NCI-H748 treated with DMSO at 0.1 percent for 48 hours (cell line): Measurements from ENCODE around the gene AP3B2.
"Not testable (repeated sequence)": the region's sequence is repeated elsewhere in the genome, so short reads cannot be mapped to it uniquely, and the experiment has no call there.

ENCODE experiments used
- DNase-seq: peaks from one replicate; lab custom pipeline; 2025; lab: John Stamatoyannopoulos, UW

AP3B2 gene, protein sequence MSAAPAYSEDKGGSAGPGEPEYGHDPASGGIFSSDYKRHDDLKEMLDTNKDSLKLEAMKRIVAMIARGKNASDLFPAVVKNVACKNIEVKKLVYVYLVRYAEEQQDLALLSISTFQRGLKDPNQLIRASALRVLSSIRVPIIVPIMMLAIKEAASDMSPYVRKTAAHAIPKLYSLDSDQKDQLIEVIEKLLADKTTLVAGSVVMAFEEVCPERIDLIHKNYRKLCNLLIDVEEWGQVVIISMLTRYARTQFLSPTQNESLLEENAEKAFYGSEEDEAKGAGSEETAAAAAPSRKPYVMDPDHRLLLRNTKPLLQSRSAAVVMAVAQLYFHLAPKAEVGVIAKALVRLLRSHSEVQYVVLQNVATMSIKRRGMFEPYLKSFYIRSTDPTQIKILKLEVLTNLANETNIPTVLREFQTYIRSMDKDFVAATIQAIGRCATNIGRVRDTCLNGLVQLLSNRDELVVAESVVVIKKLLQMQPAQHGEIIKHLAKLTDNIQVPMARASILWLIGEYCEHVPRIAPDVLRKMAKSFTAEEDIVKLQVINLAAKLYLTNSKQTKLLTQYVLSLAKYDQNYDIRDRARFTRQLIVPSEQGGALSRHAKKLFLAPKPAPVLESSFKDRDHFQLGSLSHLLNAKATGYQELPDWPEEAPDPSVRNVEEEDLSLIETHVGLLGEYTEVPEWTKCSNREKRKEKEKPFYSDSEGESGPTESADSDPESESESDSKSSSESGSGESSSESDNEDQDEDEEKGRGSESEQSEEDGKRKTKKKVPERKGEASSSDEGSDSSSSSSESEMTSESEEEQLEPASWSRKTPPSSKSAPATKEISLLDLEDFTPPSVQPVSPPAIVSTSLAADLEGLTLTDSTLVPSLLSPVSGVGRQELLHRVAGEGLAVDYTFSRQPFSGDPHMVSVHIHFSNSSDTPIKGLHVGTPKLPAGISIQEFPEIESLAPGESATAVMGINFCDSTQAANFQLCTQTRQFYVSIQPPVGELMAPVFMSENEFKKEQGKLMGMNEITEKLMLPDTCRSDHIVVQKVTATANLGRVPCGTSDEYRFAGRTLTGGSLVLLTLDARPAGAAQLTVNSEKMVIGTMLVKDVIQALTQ

DNA sequence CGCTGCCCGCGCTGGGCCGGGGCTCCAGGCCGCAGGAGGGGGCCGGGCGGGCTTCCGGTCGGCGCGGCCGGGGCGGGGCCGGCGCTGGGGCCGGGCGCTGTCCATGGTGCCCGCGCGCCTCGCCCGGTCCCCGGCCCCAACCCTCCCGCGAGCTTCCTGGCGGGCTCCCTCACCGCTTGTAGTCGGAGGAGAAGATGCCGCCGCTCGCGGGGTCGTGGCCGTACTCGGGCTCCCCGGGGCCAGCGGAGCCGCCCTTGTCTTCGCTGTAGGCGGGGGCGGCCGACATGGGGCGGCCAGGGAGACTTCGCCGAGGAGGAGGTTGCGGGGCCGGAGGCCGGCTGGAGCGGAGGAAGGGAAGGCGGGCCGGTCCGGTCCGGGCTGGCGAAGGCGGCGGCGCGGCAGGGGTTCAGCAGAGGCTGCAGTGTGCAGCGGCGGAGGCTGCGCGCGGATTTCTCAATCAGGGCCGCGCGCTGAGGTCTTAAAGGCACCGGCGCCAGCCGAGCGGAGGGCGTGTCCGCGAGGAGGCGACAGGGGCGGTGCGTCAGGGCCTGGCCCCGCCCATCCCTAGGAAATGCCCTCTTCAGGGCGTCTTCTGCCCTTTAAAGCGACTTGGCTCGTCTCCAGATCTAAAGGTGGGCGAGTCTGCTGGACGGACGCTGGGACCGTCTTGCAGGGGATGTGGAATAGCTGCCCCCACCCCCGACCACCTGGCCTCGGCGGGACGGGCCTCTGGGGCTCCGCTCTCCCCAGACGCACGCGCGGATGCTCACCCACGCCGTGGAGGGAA lies at the start of gene AP3B2:
Gene AP3B2, minus strand, starts transcription at position 455 of the 787 bp plus-strand sequence. Its CDS starts 169 bp downstream, at position 286.
- peak; percentile 66 for DNase-seq

DNA sequence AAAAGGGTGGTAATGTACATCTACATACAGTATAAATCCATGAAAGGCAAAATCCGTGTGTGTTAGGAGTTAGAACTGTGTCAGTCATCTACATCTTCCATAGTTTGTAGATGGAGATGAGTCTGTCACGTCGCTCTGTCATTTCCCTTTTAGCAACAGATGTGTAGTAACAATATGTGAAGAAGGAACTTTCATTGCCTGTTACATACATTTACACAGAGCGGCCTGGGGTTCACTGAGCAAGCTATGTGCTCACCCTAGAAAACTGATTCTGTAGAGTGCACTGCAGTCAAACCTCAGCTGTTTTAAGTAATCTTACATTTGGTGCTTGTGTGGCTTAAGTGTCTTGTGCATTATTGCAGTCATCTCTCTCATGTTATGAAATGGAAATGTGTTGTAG lies 41.6 kb upstream of the AP3B2 start:
- DNase-seq = no peak

DNA sequence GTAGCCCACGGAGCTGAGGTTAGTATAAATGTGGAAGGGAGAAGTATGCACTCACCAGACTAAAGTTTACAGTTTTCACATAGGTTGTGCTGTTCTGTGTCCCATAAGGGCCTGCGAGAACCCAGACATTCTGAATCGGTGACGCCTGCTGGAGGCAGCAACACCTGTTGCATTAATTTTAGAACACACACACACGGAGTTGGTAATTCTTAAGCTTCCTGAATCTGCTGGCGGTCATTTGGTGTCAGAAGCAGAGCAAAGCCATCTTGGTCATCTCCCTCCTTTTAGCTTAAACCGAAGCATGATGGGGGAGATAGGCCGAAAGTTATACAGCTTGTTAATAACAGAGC lies 41.1 kb upstream of the AP3B2 start:
- no peak for DNase-seq

DNA sequence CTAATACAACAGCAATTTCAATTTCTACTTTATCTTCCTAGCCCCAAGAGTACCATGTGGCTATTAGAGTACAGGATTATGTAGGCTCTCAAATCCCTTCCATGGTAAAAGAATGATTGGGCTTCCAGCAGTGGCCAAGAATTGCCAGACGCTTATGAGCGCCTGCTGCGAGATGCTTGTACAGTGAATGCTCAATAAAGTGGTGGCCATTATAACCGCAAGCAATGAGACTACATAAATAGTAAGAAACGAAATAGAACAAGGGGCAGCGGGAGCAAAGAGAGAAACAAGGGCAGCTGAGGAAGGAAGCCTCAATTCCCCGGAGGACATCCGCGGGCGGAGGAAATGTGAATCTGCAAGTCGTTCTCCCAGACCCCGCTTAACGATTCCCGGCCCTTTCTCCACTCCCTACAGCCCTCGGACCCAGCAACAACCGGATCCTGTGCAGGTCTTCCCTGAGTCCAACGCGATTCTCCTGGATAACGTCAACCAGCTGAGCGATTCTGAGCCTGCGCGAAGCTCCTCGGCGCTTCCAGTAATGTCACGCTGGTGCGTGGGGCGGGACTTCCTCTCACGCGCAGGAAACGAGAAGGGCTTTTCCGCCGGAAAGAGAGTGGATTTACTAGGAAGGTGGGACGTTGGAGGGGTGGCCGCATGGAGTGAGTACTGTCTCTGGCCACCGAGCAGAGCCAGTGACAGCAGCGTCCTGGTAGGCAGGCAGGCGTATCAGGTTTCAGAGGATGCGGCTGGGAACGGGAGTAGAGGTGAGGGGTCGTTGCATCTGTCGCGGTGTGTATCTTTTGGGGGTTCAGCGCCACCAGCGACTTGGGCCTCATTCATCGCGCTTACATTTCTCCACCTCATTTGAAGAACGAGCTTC lies 40.5 kb upstream of the AP3B2 start:
- peak; percentile 77 for DNase-seq

DNA sequence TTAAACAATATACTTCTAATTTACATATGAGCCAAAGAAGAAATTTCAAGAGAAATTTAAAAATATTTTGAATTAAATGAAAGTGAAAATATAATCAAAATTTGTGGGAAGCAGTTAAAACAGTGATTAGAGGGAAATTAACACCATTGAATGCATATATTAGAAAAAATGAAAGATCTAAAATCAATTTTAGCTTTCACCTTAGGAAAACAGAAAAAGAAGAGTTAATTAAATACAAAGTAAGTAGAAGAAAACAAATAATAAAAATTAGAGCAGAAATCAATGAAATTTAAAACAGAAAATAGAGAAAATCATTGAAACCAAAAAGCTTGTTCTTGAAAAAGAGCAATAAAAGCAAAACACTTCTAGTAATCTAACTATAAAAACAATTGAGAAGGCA lies 38.6 kb upstream of the AP3B2 start:
- no peak for DNase-seq

DNA sequence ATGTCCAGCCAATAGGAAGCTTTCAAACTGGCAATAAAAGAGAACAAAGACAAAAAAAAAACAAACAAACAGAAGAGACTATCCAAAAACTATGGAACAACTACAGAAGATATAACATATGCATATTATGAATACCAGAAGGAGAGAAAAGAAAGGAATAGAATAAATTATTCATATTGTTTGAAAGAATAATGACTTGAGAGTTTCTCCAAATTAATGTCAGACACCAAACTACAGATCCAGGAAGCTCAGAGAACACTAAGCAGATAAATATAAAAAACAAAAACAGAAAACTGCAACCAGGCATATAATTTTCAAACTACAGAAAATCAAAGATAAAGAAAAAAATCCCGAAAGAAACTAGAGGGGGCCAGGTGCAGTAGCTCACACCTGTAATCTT lies 34.1 kb upstream of the AP3B2 start:
- DNase-seq = no peak

DNA sequence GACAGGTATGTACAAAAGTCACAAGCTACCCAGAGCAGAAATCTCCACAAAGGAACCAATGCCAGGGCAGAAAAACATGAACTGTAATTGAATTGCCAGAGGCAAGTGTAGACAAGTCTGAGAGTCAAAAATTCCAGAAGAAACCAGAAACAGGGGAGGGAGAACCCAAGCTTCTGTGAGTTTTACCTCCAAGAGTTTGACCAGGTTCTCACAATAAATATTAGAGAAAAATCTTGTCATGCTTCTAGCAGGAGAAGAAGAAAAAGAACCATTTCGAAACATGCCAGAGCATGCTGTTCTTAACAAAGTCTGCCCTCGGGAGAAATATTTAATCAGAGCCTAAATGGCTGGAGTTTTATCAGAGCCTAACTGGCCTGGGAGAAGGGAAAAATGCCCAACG lies 32.5 kb upstream of the AP3B2 start:
- no peak for DNase-seq

DNA sequence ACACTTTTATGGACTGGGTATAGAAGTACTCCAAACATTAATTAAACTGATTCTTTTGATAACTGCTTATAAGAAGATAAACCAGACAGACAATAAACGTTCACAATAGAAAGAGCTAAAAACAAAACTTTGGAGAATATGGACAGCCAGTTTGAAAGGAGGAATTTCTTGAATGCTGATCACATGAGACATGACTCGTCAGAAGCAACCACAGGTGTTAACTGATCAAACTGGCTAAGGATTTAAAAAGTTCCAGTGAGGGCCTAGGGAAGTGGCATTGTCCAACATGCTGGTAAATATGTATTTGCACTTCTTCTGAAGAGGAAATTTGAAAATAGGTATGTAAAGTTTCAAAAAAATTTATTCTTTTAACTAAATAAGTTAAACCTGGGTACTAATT lies 29.4 kb upstream of the AP3B2 start:
- DNase-seq = no peak

DNA sequence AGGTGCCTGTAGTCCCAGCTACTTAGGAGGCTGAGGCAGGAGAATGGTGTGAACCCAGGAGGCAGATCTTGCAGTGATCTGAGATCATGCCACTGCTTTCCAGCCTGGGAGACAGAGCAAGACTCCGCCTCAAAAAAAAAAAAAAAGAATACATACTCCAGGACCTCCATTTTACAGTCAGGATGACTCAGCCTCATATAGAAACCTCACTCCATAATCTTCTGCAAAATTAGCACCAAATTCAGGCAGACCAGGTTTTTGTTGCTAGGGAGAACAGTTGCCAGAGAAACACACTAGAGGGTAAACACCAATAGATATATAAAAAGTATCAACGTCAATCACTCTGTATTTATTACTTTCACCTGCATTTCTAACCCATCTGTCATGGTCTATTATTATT lies 28.3 kb upstream of the AP3B2 start:
- DNase-seq = no peak

DNA sequence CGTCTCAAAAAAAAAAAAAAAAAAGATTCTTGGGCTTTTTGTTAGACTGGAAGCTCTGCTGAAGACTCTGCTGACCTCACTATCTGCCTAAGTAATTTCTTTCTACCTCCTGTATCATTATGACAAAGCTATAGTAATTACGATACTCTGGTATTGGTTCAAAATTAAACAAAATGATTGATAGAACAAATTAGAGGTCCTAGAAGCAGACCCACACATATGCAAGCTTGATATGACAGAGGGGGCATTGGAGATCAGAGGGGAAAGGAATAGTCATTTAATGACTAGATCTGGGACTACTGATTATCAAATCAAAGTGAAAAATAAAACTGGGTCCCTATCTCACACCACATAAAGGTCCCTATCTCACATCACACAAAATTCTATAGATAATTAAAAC lies 21.9 kb upstream of the AP3B2 start:
- DNase-seq = no peak

DNA sequence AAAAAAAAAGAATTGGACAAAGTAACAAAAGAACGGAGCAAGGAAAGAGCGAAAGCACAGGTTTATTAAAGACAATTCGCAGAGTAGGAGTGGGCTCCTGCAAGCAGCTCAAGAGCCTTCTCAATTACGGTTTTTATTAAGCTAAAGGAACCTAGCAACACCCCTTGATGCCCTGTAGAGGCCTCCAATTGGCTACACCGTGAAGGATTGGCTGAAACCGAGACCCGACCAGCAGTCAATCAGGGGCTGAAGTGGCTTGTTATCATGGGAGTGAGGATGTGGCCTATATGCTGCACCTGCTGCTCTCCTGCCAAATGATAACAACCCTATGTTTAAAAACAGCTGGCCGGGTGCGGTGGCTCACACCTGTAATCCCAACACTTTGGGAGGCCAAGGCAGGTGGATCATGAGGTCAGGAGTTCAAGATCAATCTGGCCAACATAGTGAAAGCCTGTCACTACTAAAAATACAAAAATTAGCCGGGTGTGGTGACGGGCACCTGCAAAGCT lies 20.4 kb upstream of the AP3B2 start:
- DNase-seq = no peak

DNA sequence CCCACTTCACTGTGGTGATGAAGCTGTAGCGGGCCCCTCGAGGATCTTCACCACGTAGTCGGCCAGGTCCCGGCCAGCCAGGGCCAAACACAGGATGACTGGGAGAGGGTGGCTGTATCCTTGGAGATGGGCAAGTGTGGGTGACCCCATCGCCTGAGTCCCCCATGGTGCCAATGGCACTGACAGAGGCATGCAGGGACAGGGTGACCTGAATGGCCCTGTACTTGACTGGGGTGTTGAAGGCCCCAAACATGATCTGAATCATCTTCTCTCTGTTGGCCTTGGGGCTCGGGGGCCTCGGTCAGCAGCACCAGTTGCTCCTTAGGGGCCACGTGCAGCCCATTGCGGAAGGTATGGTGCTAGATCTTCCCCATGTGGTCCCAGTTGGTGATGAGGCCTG lies 17.1 kb upstream of the AP3B2 start:
- DNase-seq = no peak

DNA sequence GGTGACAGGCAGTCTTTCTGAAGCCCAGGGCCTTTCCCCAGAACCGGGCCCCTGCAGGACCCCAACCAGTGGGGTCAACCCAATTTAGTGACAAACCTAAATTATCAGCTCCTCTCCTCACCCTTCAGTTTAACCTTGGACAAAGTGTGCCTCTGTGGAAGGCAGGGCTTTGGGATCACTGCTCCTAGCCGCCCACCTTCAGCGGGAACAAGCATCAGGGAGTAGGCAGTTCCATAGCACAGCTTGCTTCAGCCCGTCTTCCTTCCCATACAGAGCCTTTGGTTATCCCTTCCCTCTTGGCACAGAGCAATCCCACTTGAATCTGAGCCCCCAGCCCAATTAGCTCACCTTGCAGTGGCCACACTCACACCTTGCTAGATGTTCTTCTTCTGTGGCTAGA lies 5.3 kb upstream of the AP3B2 start:
- DNase-seq = no peak

DNA sequence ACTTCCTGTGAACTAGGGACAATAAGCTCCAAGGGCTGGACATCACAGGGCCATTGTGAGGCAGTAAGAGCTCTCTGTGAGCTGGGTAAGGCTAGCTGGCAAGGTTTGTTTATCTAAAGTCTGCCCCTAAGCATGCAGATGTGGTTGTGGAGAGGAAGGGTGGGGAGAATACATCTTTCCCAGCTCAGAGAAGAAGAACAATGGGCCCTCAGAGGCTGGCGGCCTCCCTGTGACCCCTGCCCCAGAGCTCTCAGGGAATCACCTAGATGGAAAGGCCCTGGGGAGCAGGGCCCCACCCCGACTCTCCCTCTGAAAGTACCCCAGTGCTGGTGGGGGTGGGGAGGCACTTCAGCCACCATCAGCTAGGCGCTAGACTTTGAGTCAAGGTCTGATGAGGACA lies 4.3 kb upstream of the AP3B2 start:
- no peak for DNase-seq

DNA sequence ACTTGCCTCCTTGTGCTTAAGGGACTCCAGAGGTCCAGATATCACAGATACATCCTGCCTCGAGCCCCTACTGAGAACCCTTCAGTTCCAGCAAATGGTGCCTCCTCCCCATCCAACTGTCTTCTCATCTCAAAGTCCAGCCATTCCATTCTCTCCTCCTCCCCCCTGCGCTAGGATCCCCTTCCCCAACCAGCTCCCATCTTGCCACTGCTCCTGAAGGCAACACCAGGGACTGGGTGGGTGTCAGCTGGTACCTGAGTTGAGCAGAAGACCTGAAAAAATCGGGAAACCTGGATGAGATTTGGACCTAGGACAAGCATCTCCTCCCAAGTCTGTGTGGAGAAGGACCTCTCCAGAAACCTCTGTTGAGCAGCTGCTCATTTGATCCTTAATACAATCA lies 2.4 kb upstream of the AP3B2 start:
- DNase-seq = no peak

DNA sequence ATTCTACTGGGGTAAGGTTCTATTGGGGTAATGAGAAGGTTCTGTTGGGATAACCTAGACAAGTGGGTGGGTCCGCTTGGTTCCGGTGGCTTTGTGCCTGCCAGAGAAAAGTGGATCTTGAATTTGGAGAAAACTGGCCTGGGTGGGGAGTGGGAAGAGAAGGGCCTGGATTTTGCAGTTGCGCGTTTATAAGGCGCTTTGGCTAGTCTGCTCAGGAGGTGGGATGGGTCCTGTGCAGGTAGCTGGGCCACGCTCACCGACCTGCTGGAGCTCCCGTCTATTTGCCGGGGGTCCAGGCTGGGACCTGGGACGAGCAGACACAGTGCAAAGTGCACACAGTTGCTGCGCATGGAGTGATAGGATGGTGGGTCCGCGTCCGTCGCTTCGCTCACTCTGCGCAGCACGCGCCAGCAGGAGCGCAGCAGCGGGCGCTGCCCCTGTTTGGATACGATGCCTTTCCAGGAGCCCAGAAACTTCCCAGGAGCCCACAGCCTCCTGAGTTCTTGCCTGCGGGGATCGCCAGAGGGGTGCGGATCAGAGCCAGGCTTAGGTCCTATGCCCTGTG lies 1.3 kb upstream of the AP3B2 start:
- DNase-seq = no peak

DNA sequence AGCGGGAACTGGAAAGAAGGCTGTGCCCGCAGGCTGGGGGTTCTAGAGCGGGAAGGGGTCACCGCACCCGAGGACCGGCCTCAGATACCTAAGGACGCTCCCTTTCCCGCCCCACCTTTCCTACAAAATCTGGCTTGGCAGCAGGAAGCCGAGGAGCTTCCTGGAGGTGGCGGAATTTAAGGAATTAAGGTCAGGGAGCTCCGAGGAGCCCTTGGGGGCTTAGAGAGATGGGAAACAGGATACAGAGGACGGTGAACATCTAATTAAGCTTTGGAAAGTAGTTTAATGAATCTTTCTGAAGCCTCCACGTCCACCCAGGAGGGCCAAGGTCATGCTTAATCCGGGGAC lies 507 bp upstream of the AP3B2 start:
- no peak for DNase-seq

DNA sequence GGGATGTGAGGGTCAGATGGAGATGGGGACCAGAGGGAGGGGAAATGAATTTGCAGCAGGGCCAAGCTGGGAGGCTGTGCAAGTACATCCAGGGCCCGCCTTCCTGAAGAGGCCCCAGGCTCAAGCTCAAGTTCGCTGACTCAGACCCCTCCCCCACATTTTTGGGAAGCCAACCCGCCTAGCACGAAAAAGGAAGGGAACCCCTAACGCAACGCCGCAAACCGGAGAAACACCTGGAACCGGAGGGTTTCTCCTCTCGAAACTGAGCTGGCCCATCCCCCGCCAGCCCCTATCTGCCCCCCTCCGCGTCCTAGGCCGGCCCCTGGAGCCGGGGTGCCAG lies 624 bp downstream of the AP3B2 start:
- DNase-seq = no peak

DNA sequence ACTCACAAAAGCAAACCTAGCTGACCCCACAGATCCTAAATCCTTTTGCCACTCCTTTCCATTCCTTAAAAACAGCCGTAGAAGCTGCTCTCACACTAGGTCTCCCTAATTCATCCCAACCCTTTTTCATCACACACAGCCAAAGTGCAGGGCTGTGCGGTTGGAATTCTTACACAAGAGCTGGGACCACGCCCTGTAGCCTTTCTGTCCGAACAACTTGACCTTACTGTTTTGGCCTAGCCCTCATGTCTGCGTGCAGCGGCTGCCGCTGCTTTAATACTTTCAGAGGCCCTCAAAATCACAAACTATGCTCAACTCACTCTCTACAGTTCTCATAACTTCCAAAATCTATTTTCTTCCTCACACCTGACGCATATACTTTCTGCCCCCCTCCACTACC lies 3.8 kb downstream of the AP3B2 start:
- DNase-seq = not testable (repeated sequence)

DNA sequence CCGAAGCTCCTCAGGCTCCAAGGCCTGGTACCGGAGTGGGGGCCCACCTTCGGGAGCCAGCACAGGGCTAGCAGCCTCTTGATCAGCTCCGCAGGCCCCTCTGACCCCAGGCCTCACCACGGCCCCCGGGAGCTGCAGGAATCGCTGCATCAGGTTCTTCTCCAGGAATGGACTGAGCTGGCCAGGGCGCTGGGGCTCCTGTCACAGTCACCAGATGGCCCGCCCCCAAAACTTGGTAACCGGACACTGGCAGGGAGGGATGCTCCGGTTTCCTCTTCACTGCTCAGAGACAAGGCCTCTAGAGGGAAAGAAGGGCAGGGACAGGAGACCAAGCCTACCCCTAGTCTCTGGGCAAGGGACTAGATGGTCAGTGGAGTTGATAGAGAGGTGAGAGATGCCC lies 9.9 kb downstream of the AP3B2 start:
- DNase-seq = no peak
